Ascending aorta (tissue), 2 donors: Measurements from ENCODE around the gene XXYLT1. TPM values are rescaled to one million over a fixed set of nuclear protein-coding genes. Genes with fewer than 3 reads are reported as not detected.

Source experiments
- DNase-seq, 2 donors: peaks; one replicate each; pipeline ENCODE4 v3.0.0-alpha.2; 2019; ENCODE audit warnings: low spot score in 2 of 2
- H3K27ac ChIP-seq, 2 donors: fragments of 200-600 bp; sonication (generic); one replicate each; pipeline ENCODE4 v1.5.1; 2016 to 2017; ENCODE audit warnings: mild to moderate bottlenecking in 1 of 2
- H3K27me3 ChIP-seq: fragments of 200-600 bp; sonication (generic); one replicate; pipeline ENCODE4 v1.5.1; 2017
- H3K36me3 ChIP-seq, 2 donors: fragments of 200-600 bp; sonication (generic); one replicate each; pipeline ENCODE4 v1.5.1; 2016
- H3K4me1 ChIP-seq, 2 donors: fragments of 200-600 bp; sonication (generic); one replicate each; pipeline ENCODE4 v1.5.1; 2016 to 2017; ENCODE audit warnings: mild to moderate bottlenecking in 1 of 2
- H3K4me3 ChIP-seq, 2 donors: fragments of 200-600 bp; sonication (generic); one replicate each; pipeline ENCODE4 v1.5.1; 2016 to 2017; ENCODE audit warnings: mild to moderate bottlenecking in 1 of 2
- H3K9me3 ChIP-seq, 2 donors: fragments of 200-600 bp; sonication (generic); one replicate each; pipeline ENCODE4 v1.5.1; 2016
- CTCF ChIP-seq, 3 experiments: fragments of 200-600 bp in 2 of 3; fragments of 450-650 bp in 1 of 3; sonication (generic) in 2 of 3; IDR thresholded peaks; one replicate each; pipeline ENCODE4 v1.5.1; 2016 to 2019; ENCODE audit warnings: antibody characterized with exemption in 3 of 3, mild to moderate bottlenecking in 1 of 3, moderate library complexity in 1 of 3
- intact Hi-C: fragments of 100-400 bp; cut with DNase I; formaldehyde crosslinking; loops from one replicate; pipeline ENCODE4 v1.15.1; 2023
- total RNA-seq: library from RNA; depleted of rRNA; stranded (reverse); fragments of >200 nt; gene quantifications from one replicate; pipeline ENCODE4 v1.1.0, GENCODE V29; 2016

Gene XXYLT1
- total RNA-seq, 1 donor from 2014 or later, result 41.0 TPM

- H3K27me3 ChIP-seq, result no peaks in the 10 kb centered on the region
- H3K4me3 ChIP-seq, result no peak overlapping the region
- H3K4me1 ChIP-seq, result no peaks in the 10 kb centered on the region
- intact Hi-C loops, result no loop called here
- H3K36me3 ChIP-seq, result no peaks in the 10 kb centered on the region
- H3K9me3 ChIP-seq, result peaks cover 0 to 6% of the 10 kb centered on the region in 2 donors
- H3K27ac ChIP-seq, result no peak overlapping the region
- no peak for TF ChIP-seq CTCF (IDR thresholded peaks at IDR 0.05)
- DNase-seq, result no peak
These were observed 129.9 kb downstream of the XXYLT1 start for GRCh38 chr3:195140816-195141793.

GRCh38 chr3:195140410-195140809, 130.5 kb downstream of the XXYLT1 start:
- TF ChIP-seq CTCF (IDR thresholded peaks at IDR 0.05), result no peak

GRCh38 chr3:195139876-195140240, 131.1 kb downstream of the XXYLT1 start:
- intact Hi-C loops, result no loop called here
- no peak for TF ChIP-seq CTCF (IDR thresholded peaks at IDR 0.05)

More at GRCh38 chr3:195140410-195140809, 130.5 kb downstream of the XXYLT1 start:
- Histone ChIP-seq H3K9me3 (peaks cover 0 to 6% of the 10 kb centered on the region in 2 donors), H3K4me1 (no peaks in the 10 kb centered on the region), H3K27ac (no peak overlapping the region), H3K4me3 (no peak overlapping the region), H3K36me3 (no peaks in the 10 kb centered on the region), H3K27me3 (no peaks in the 10 kb centered on the region)
- intact Hi-C loops, result no loop called here
- DNase-seq, result no peak

GRCh38 chr3:195139091-195139875, 131.7 kb downstream of the XXYLT1 start:
- no peak for TF ChIP-seq CTCF (IDR thresholded peaks at IDR 0.05)
- intact Hi-C loops, result no loop called here

More at GRCh38 chr3:195139876-195140240, 131.1 kb downstream of the XXYLT1 start:
- Histone ChIP-seq H3K27me3 (no peaks in the 10 kb centered on the region), H3K36me3 (no peaks in the 10 kb centered on the region), H3K27ac (no peak overlapping the region), H3K9me3 (peaks cover 0 to 6% of the 10 kb centered on the region in 2 donors), H3K4me3 (no peak overlapping the region), H3K4me1 (no peaks in the 10 kb centered on the region)
- no peak for DNase-seq

GRCh38 chr3:195137638-195138588, 133.0 kb downstream of the XXYLT1 start:
- intact Hi-C loops, result no loop called here
- H3K27ac ChIP-seq, result no peak overlapping the region
- H3K9me3 ChIP-seq, result peaks cover 0 to 6% of the 10 kb centered on the region in 2 donors
- H3K27me3 ChIP-seq, result no peaks in the 10 kb centered on the region
- TF ChIP-seq CTCF (IDR thresholded peaks at IDR 0.05), result no peak
- H3K4me3 ChIP-seq, result no peak overlapping the region
- H3K4me1 ChIP-seq, result no peaks in the 10 kb centered on the region
- no peak for DNase-seq
- H3K36me3 ChIP-seq, result no peaks in the 10 kb centered on the region

More at GRCh38 chr3:195139091-195139875, 131.7 kb downstream of the XXYLT1 start:
- no peak overlapping the region for H3K27ac ChIP-seq
- peaks cover 0 to 6% of the 10 kb centered on the region in 2 donors for H3K9me3 ChIP-seq
- H3K36me3 ChIP-seq, result no peaks in the 10 kb centered on the region
- DNase-seq, result no peak
- H3K4me1 ChIP-seq, result no peaks in the 10 kb centered on the region
- H3K27me3 ChIP-seq, result no peaks in the 10 kb centered on the region
- no peak overlapping the region for H3K4me3 ChIP-seq
